Panc1 (cell line): ENCODE data around the gene OR10H3. TPM values are rescaled to one million over a fixed set of nuclear protein-coding genes. Genes with fewer than 3 reads are reported as not detected.
"Not testable (repeated sequence)": the region's sequence is repeated elsewhere in the genome, so short reads cannot be mapped to it uniquely, and the experiment has no call there.

Source experiments
- ATAC-seq: fragments of 200-7000 bp; cut with Tn5 transposase; 2 replicates; pipeline ENCODE4 v1.9.1; 2020; ENCODE audit warnings: mild to moderate bottlenecking, moderate library complexity
- BruUV-seq: library from RNA; stranded (reverse); fragments of 400-500 nt; replicated peaks from 2 replicates; lab custom pipeline; 2021; lab: Mats Ljungman, UMichigan
- CTCF ChIA-PET: fragments of 300-600 bp; sonication (Branson Sonifier 250); formaldehyde crosslinking; loops from one replicate; lab custom pipeline; 2022; ENCODE audit warnings: antibody characterized with exemption; lab: Charles Lee
- POLR2A ChIA-PET: fragments of 300-600 bp; sonication (Branson Sonifier 250); formaldehyde crosslinking; loops from one replicate; lab custom pipeline; 2022; ENCODE audit warnings: antibody characterized with exemption; lab: Charles Lee
- DNase-seq: peaks from one replicate; pipeline ENCODE4 v3.0.0-alpha.2; 2010; ENCODE audit warnings: low read depth, low spot score
- H3K27ac ChIP-seq: 2 replicates; pipeline ENCODE4 v1.5.1; 2011; ENCODE audit warnings: mild to moderate bottlenecking, low read length, inconsistent platforms
- H3K27me3 ChIP-seq: fragments of 200-500 bp; sonication (Bioruptor generic); 2 replicates; pipeline ENCODE4 v1.6.0; 2014; ENCODE audit warnings: low read length, inconsistent platforms; ENCODE audit not compliant: control insufficient read depth, insufficient read depth
- H3K36me3 ChIP-seq: fragments of 200-500 bp; sonication (Bioruptor generic); 2 replicates; pipeline ENCODE4 v1.5.1; 2014; ENCODE audit warnings: inconsistent platforms, mild to moderate bottlenecking, low read length, moderate library complexity; ENCODE audit not compliant: control insufficient read depth, insufficient read depth
- H3K4me1 ChIP-seq: 2 replicates; pipeline ENCODE4 v1.5.1; 2011; ENCODE audit warnings: inconsistent platforms, mild to moderate bottlenecking, low read length, moderate library complexity; ENCODE audit not compliant: control insufficient read depth, insufficient read depth
- H3K4me3 ChIP-seq, 2 experiments: 2 replicates each; pipeline ENCODE4 v1.5.1; 2011 to 2012; ENCODE audit warnings: low read depth in 2 of 2, low read length in 2 of 2, mild to moderate bottlenecking in 2 of 2, inconsistent platforms in 1 of 2, moderate library complexity in 1 of 2
- H3K9me3 ChIP-seq: fragments of 200-500 bp; sonication (Bioruptor generic); 2 replicates; pipeline ENCODE4 v1.5.1; 2014; ENCODE audit warnings: low read depth, mild to moderate bottlenecking, inconsistent platforms, low read length, moderate library complexity; ENCODE audit not compliant: control insufficient read depth, insufficient read depth
- CTCF ChIP-seq: fragments of 450-650 bp; IDR thresholded peaks from 2 replicates; pipeline ENCODE4 v1.5.1; 2017; ENCODE audit warnings: mild to moderate bottlenecking
- POLR2AphosphoS5 ChIP-seq: IDR thresholded peaks from 2 replicates; pipeline ENCODE4 v1.6.1; 2012; ENCODE audit warnings: mild to moderate bottlenecking, low read depth, low read length, moderate library complexity
- REST ChIP-seq, 2 experiments: IDR thresholded peaks; 2 replicates each; pipeline ENCODE4 v1.6.1; 2011 to 2012; ENCODE audit warnings: low read depth in 2 of 2, control low read depth in 1 of 2, low read length in 1 of 2, mild to moderate bottlenecking in 1 of 2, moderate library complexity in 1 of 2; ENCODE audit not compliant: insufficient read depth in 1 of 2
- SIN3A ChIP-seq: IDR thresholded peaks from 2 replicates; pipeline ENCODE4 v1.6.1; 2012; ENCODE audit warnings: low read depth, mild to moderate bottlenecking, low read length, moderate library complexity, borderline replicate concordance; ENCODE audit not compliant: insufficient read depth
- TCF7L2 ChIP-seq: IDR thresholded peaks from 2 replicates; pipeline ENCODE4 v1.6.1; 2011; ENCODE audit warnings: mild to moderate bottlenecking, low read depth, low read length, inconsistent platforms
- in situ Hi-C: cut with HindIII; loops from 2 replicates; pipeline ENCODE4 v1.10.0; 2016; ENCODE audit warnings: low sequenced_read_pairs, low pct_unique_long_range_greater_than_20kb
- intact Hi-C: fragments of 100-400 bp; cut with micrococcal nuclease; formaldehyde crosslinking; loops from one replicate; pipeline ENCODE4 v1.10.0; 2022; ENCODE audit not compliant: unreplicated experiment
- total RNA-seq: library from RNA; stranded (reverse); gene quantifications from one replicate; pipeline ENCODE4 v1.2.1, GENCODE V29; 2021; ENCODE audit not compliant: unreplicated experiment

OR10H3 gene
- total RNA-seq, 1 experiment from 2014 or later: not detected

- H3K27ac ChIP-seq: no peak overlapping the region
- no peak for TF ChIP-seq TCF7L2
- no peak for TF ChIP-seq POLR2AphosphoS5
- TF ChIP-seq REST (IDR thresholded peaks at IDR 0.05; ENCODE audit: insufficient read depth in 1 of 2, low read depth in 2 of 2, low read length in 1 of 2): no peak
- no peak for TF ChIP-seq SIN3A
- no peaks in the 10 kb centered on the region for H3K36me3 ChIP-seq
- POLR2A ChIA-PET: no interaction called here
- ATAC-seq (peak; percentile 48), DNase-seq (no peak)
- H3K9me3 ChIP-seq: no peaks in the 10 kb centered on the region
- in situ Hi-C loops (no loop called here), intact Hi-C loops (no loop called here)
- no peaks in the 10 kb centered on the region for H3K27me3 ChIP-seq
- no peak overlapping the region for H3K4me3 ChIP-seq
- no TSS peak for BruUV-seq
- no peaks in the 10 kb centered on the region for H3K4me1 ChIP-seq
- CTCF ChIA-PET: no interaction called here
Observed at GRCh38 chr19:15780610-15781418, 43.0 kb downstream of the OR10H3 start.

- Histone ChIP-seq H3K4me1 (no peaks in the 10 kb centered on the region), H3K9me3 (no peaks in the 10 kb centered on the region), H3K36me3 (no peaks in the 10 kb centered on the region), H3K4me3 (no peak overlapping the region), H3K27ac (no peak overlapping the region), H3K27me3 (no peaks in the 10 kb centered on the region)
- in situ Hi-C loops: no loop called here
- CTCF ChIA-PET: no interaction called here
- no peak for DNase-seq
- intact Hi-C loops: no loop called here
- ATAC-seq: no peak
- POLR2A ChIA-PET: no interaction called here
- TF ChIP-seq POLR2AphosphoS5: no peak
- no peak for TF ChIP-seq TCF7L2
- BruUV-seq: no TSS peak
Observed at GRCh38 chr19:15781661-15782060, 43.9 kb downstream of the OR10H3 start.

- in situ Hi-C loops (no loop called here), intact Hi-C loops (no loop called here)
- ChIA-PET POLR2A (no interaction called here), CTCF (no interaction called here)
- no peak overlapping the region for H3K4me3 ChIP-seq
- H3K27ac ChIP-seq: no peak overlapping the region
- no peaks in the 10 kb centered on the region for H3K4me1 ChIP-seq
- no peak for ATAC-seq
- H3K9me3 ChIP-seq: no peaks in the 10 kb centered on the region
- DNase-seq: no peak
- H3K27me3 ChIP-seq: no peaks in the 10 kb centered on the region
- TF ChIP-seq CTCF (no peak), SIN3A (no peak), REST (IDR thresholded peaks at IDR 0.05; ENCODE audit: insufficient read depth in 1 of 2, low read depth in 2 of 2, low read length in 1 of 2) (no peak), POLR2AphosphoS5 (no peak), TCF7L2 (no peak)
- no TSS peak for BruUV-seq
- no peaks in the 10 kb centered on the region for H3K36me3 ChIP-seq
Observed at GRCh38 chr19:15782211-15782610, 44.4 kb downstream of the OR10H3 start.

- intact Hi-C loops, H3K4me3 ChIP-seq, CTCF ChIA-PET, POLR2A ChIA-PET, H3K27ac ChIP-seq, H3K4me1 ChIP-seq, H3K27me3 ChIP-seq, DNase-seq, H3K9me3 ChIP-seq, ATAC-seq, in situ Hi-C loops, BruUV-seq, H3K36me3 ChIP-seq: not testable (repeated sequence)
Observed at GRCh38 chr19:15782896-15783295, 45.1 kb downstream of the OR10H3 start.
